GM18498 (cell line): ENCODE results near the gene DLGAP3.

Experiments
- ATAC-seq: cut with Tn5 transposase; IDR thresholded peaks from one replicate; pipeline ENCODE4 v1.9.1; 2021; ENCODE audit warnings: mild to moderate bottlenecking, moderate library complexity; ENCODE audit not compliant: unreplicated experiment

Gene DLGAP3

GRCh38 chr1:34904236-34905097 lies 25.0 kb downstream of the DLGAP3 start:
- ATAC-seq: no peak

- no peak for ATAC-seq
These were observed 27.5 kb downstream of the DLGAP3 start for GRCh38 chr1:34901919-34902318.

GRCh38 chr1:34900775-34901502 lies 28.5 kb downstream of the DLGAP3 start:
- ATAC-seq: no peak

- no peak for ATAC-seq
These were observed 29.5 kb downstream of the DLGAP3 start for GRCh38 chr1:34899906-34900305.

GRCh38 chr1:34899471-34899870 lies 30.0 kb downstream of the DLGAP3 start:
- ATAC-seq: no peak

- no peak for ATAC-seq
These were observed 31.1 kb downstream of the DLGAP3 start for GRCh38 chr1:34898330-34898761.

- ATAC-seq: no peak
These were observed 32.8 kb downstream of the DLGAP3 start for GRCh38 chr1:34896612-34897011.

- ATAC-seq: no peak
These were observed 39.7 kb downstream of the DLGAP3 start for GRCh38 chr1:34889705-34890104.

- no peak for ATAC-seq
These were observed 41.9 kb downstream of the DLGAP3 start for GRCh38 chr1:34887593-34887992.

- ATAC-seq: no peak
These were observed 43.8 kb downstream of the DLGAP3 start for GRCh38 chr1:34885405-34886247.

- ATAC-seq: no peak
These were observed 44.5 kb downstream of the DLGAP3 start for GRCh38 chr1:34884961-34885360.

GRCh38 chr1:34884536-34884935 lies 44.9 kb downstream of the DLGAP3 start:
- no peak for ATAC-seq

- no peak for ATAC-seq
These were observed 50.2 kb downstream of the DLGAP3 start for GRCh38 chr1:34879230-34879629.

GRCh38 chr1:34876406-34876805 lies 53.0 kb downstream of the DLGAP3 start:
- ATAC-seq: no peak

GRCh38 chr1:34874296-34874952 lies 55.0 kb downstream of the DLGAP3 start:
- ATAC-seq: no peak

- ATAC-seq: no peak
These were observed 57.3 kb downstream of the DLGAP3 start for GRCh38 chr1:34872133-34872503.

- no peak for ATAC-seq
These were observed 57.9 kb downstream of the DLGAP3 start for GRCh38 chr1:34871443-34872132.

GRCh38 chr1:34870395-34870794 lies 59.1 kb downstream of the DLGAP3 start:
- ATAC-seq: no peak

- ATAC-seq: no peak
These were observed 59.7 kb downstream of the DLGAP3 start for GRCh38 chr1:34869760-34870159.
